HepG2 (cell line): ENCODE data around the gene HOXD3. TPM values are rescaled to one million over a fixed set of nuclear protein-coding genes. Genes with fewer than 3 reads are reported as not detected.

Source experiments
- ATRX ChIP-seq: sonication (generic); formaldehyde crosslinking; IDR thresholded peaks from 2 replicates; pipeline ENCODE4 v1.4.0; 2020; ENCODE audit warnings: missing genetic modification reagents, borderline replicate concordance
- CEBPG ChIP-seq: IDR thresholded peaks from 2 replicates; pipeline ENCODE4 v1.6.1; 2016
- CENPX ChIP-seq: sonication (generic); formaldehyde crosslinking; IDR thresholded peaks from 2 replicates; pipeline ENCODE4 v1.9.0; 2021; ENCODE audit warnings: mild to moderate bottlenecking, missing genetic modification reagents, moderate library complexity
- DR1 ChIP-seq: sonication (generic); formaldehyde crosslinking; IDR thresholded peaks from 2 replicates; pipeline ENCODE4 v1.8.0; 2021; ENCODE audit warnings: mild to moderate bottlenecking, missing genetic modification reagents, inconsistent platforms
- MEIS2 ChIP-seq: sonication (generic); formaldehyde crosslinking; IDR thresholded peaks from 2 replicates; pipeline ENCODE4 v1.9.0; 2021; ENCODE audit warnings: mild to moderate bottlenecking, missing genetic modification reagents
- MZF1 ChIP-seq: sonication (generic); formaldehyde crosslinking; IDR thresholded peaks from 2 replicates; pipeline ENCODE4 v1.8.1; 2023; ENCODE audit warnings: mild to moderate bottlenecking, missing genetic modification reagents, borderline replicate concordance
- POLR2AphosphoS5 ChIP-seq: IDR thresholded peaks from 2 replicates; pipeline ENCODE4 v1.6.1; 2012; ENCODE audit warnings: low read depth, low read length
- SMYD3 ChIP-seq: sonication (generic); formaldehyde crosslinking; IDR thresholded peaks from 2 replicates; pipeline ENCODE4 v1.8.1; 2023; ENCODE audit warnings: mild to moderate bottlenecking, missing genetic modification reagents
- TAF15 ChIP-seq: fragments of 200-400 bp; formaldehyde crosslinking; IDR thresholded peaks from one replicate; pipeline ENCODE4 v1.6.1; 2018; ENCODE audit warnings: mild to moderate bottlenecking, low read depth, low read length; ENCODE audit not compliant: poor library complexity, severe bottlenecking
- ZBTB7B ChIP-seq: sonication (generic); formaldehyde crosslinking; IDR thresholded peaks from 2 replicates; pipeline ENCODE4 v1.4.0; 2020; ENCODE audit warnings: missing genetic modification reagents
- ZNF256 ChIP-seq: sonication (generic); formaldehyde crosslinking; conservative IDR thresholded peaks from 2 replicates; pipeline ENCODE4 v1.4.0; 2020; ENCODE audit warnings: missing genetic modification reagents
- ZNF546 ChIP-seq: sonication (generic); formaldehyde crosslinking; conservative IDR thresholded peaks from 2 replicates; pipeline ENCODE4 v1.8.1; 2023; ENCODE audit warnings: mild to moderate bottlenecking, missing genetic modification reagents
- ZNF569 ChIP-seq: sonication (generic); formaldehyde crosslinking; IDR thresholded peaks from 2 replicates; pipeline ENCODE4 v1.5.0; 2020; ENCODE audit warnings: mild to moderate bottlenecking, missing genetic modification reagents, moderate library complexity, borderline replicate concordance
- polyA plus RNA-seq, 8 experiments: library from polyadenylated mRNA; depleted of rRNA in 3 of 8; stranded (reverse) in 7 of 8; unstranded in 1 of 8; fragments of >200 nt; fragmentation: Illumina TruSeq in 4 of 8; extraction: Trizol in 4 of 8; gene quantifications; 2 replicates each; pipeline versions ENCODE4 v1.2.1 to v1.2.3, GENCODE V29; 2011 to 2016; ENCODE audit warnings: low read depth in 4 of 8, missing spikeins in 1 of 8, mixed read lengths in 1 of 8; ENCODE audit not compliant: insufficient read depth in 1 of 8
- total RNA-seq, 5 experiments: library from RNA; depleted of rRNA; stranded (reverse); fragments of >200 nt; fragmentation: Illumina TruSeq; extraction: Trizol; gene quantifications; 2 replicates each; pipeline ENCODE4 v1.2.3, GENCODE V29; 2016; ENCODE audit warnings: low read depth in 1 of 5
- TF ChIP-seq, protein P1 (sequence below): sonication (generic); formaldehyde crosslinking; IDR thresholded peaks from 2 replicates; pipeline ENCODE4 v1.5.0; 2020; ENCODE audit warnings: missing genetic modification reagents, mild to moderate bottlenecking, borderline replicate concordance
- TF ChIP-seq, protein P2 (sequence below): sonication (generic); formaldehyde crosslinking; IDR thresholded peaks from 2 replicates; pipeline ENCODE4 v1.4.0; 2020; ENCODE audit warnings: missing genetic modification reagents
- TF ChIP-seq, protein P3 (sequence below): sonication (generic); formaldehyde crosslinking; IDR thresholded peaks from 2 replicates; pipeline ENCODE4 v1.4.0; 2020; ENCODE audit warnings: mild to moderate bottlenecking, missing genetic modification reagents
- TF ChIP-seq, protein P4 (sequence below): sonication (generic); formaldehyde crosslinking; IDR thresholded peaks from 2 replicates; pipeline ENCODE4 v1.4.0; 2020; ENCODE audit warnings: mild to moderate bottlenecking, missing genetic modification reagents

Gene HOXD3
- total and polyA plus RNA-seq, 2 of the 13 experiments (the other 11 are each of a cell fraction or from before 2014, with no cell fraction given), result 0.05 to 0.09 TPM

DNA sequence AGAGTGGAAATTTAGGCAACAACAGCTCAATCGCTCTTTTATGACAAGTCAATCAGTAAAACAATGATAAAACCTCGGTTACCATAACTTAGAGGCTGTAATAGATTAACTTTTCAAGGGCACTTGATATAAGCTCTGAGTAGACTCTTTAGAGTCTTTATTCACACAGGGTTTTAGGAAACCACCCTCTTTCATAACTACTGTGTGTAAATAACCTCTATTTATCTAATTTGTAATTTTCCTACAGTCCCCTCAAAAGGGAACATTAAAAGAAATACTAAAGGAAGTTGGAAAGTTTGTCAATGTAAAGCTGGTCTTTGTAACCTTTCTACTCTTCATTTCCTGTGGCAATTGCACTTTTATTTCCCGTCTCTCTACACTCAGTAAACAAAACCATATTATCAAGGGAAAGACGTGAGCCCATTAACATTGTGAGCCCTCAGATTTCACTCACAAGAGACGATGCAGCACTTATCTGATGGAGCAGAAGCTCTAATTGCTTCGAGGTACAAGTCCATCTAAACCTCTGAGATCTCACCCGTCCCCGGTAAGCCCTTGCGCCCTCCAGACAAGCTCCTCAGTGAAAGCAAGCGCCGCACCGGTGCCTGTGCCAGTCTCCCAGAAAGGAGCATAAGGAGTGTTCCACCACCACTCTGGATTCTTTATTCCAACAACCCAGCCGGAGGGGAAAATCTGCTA, 30.2 kb downstream of the HOXD3 start (continued):
- TF ChIP-seq, protein P1, sequence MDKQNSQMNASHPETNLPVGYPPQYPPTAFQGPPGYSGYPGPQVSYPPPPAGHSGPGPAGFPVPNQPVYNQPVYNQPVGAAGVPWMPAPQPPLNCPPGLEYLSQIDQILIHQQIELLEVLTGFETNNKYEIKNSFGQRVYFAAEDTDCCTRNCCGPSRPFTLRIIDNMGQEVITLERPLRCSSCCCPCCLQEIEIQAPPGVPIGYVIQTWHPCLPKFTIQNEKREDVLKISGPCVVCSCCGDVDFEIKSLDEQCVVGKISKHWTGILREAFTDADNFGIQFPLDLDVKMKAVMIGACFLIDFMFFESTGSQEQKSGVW (CRISPR knock-in tag), result no peak
- no peak for TF ChIP-seq MZF1
- no peak for TF ChIP-seq TAF15
- TF ChIP-seq MEIS2, result peak; percentile 30; the same call in 1 of the 2 replicates
- TF ChIP-seq, protein P2, sequence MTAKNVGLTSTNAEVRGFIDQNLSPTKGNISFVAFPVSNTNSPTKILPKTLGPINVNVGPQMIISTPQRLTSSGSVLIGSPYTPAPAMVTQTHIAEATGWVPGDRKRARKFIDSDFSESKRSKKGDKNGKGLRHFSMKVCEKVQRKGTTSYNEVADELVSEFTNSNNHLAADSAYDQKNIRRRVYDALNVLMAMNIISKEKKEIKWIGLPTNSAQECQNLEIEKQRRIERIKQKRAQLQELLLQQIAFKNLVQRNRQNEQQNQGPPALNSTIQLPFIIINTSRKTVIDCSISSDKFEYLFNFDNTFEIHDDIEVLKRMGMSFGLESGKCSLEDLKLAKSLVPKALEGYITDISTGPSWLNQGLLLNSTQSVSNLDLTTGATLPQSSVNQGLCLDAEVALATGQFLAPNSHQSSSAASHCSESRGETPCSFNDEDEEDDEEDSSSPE (CRISPR knock-in tag), result no peak
- TF ChIP-seq ZNF546 (CRISPR knock-in tag), result no peak
- TF ChIP-seq, protein P3, sequence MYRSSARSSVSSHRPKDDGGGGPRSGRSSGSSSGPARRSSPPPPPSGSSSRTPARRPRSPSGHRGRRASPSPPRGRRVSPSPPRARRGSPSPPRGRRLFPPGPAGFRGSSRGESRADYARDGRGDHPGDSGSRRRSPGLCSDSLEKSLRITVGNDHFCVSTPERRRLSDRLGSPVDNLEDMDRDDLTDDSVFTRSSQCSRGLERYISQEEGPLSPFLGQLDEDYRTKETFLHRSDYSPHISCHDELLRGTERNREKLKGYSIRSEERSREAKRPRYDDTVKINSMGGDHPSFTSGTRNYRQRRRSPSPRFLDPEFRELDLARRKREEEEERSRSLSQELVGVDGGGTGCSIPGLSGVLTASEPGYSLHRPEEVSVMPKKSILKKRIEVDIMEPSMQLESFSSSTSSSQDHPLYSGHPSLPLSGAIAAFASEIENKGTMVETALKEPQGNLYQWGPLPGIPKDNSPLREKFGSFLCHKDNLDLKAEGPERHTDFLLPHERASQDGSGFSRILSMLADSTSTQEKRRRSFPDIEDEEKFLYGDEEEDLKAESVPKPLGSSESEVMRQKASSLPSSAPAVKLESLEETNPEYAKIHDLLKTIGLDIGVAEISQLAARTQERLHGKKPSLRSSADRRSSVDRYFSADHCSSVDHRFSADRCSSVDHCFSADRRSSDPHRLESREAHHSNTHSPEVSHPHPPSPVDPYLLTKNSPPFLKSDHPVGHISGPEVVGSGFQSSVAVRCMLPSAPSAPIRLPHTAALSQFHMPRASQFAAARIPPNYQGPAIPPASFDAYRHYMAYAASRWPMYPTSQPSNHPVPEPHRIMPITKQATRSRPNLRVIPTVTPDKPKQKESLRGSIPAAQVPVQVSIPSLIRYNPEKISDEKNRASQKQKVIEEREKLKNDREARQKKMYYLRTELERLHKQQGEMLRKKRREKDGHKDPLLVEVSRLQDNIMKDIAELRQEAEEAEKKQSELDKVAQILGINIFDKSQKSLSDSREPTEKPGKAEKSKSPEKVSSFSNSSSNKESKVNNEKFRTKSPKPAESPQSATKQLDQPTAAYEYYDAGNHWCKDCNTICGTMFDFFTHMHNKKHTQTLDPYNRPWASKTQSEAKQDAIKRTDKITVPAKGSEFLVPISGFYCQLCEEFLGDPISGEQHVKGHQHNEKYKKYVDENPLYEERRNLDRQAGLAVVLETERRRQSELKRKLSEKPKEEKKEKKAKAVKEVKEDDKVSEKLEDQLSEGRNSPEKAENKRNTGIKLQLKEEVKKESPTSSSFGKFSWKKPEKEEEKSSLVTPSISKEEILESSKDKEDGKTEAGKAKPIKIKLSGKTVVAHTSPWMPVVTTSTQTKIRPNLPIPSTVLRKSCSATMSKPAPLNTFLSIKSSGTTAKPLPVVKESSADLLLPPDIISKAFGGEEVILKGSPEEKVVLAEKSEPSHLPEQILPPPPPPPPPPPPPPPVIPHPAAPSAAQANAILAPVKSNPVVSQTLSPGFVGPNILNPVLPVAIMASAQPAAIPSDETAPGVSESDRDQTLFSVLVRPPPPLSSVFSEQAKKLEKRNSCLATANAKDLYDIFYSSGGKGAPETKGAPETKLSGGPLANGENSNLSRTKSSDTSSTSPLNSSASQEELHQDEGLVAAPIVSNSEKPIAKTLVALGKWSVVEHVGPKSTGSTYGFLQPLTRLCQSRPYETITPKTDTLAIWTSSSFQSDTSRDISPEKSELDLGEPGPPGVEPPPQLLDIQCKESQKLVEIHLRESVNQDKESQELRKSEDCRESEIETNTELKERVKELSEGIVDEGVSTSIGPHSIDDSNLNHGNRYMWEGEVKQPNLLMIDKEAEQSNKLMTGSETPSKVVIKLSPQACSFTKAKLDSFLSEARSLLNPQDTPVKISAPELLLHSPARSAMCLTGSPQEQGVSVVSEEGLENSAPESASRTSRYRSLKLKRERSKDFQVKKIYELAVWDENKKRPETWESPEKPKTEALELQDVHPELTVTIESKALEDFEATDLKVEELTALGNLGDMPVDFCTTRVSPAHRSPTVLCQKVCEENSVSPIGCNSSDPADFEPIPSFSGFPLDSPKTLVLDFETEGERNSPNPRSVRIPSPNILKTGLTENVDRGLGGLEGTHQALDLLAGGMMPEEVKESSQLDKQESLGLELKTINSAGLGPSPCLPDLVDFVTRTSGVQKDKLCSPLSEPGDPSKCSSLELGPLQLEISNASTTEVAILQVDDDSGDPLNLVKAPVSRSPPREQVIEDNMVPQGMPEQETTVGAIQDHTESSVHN (CRISPR knock-in tag), result no peak
- peak; percentile 85; the same call in 1 of the 2 replicates for TF ChIP-seq SMYD3 (CRISPR knock-in tag)
- no peak for TF ChIP-seq ZNF256 (CRISPR knock-in tag)
- peak; percentile 53 for TF ChIP-seq CEBPG (CRISPR knock-in tag)
- no peak for TF ChIP-seq CENPX (CRISPR knock-in tag)
- TF ChIP-seq ATRX (CRISPR knock-in tag), result no peak
- TF ChIP-seq DR1 (CRISPR knock-in tag), result no peak
- no peak for TF ChIP-seq ZNF569 (CRISPR knock-in tag)
- peak; percentile 57 for TF ChIP-seq POLR2AphosphoS5
- 0 out of 2 replicates have a peak, but pooled peaks have one; percentile 3 for TF ChIP-seq ZBTB7B (CRISPR knock-in tag)
- TF ChIP-seq, protein P4, sequence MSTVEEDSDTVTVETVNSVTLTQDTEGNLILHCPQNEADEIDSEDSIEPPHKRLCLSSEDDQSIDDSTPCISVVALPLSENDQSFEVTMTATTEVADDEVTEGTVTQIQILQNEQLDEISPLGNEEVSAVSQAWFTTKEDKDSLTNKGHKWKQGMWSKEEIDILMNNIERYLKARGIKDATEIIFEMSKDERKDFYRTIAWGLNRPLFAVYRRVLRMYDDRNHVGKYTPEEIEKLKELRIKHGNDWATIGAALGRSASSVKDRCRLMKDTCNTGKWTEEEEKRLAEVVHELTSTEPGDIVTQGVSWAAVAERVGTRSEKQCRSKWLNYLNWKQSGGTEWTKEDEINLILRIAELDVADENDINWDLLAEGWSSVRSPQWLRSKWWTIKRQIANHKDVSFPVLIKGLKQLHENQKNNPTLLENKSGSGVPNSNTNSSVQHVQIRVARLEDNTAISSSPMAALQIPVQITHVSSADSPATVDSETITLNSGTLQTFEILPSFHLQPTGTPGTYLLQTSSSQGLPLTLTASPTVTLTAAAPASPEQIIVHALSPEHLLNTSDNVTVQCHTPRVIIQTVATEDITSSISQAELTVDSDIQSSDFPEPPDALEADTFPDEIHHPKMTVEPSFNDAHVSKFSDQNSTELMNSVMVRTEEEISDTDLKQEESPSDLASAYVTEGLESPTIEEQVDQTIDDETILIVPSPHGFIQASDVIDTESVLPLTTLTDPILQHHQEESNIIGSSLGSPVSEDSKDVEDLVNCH (CRISPR knock-in tag), result no peak
